K562 (cell line): ENCODE results near the gene GSK3B.
A peak's percentile ranks its signal among the peaks of the same experiment; 100 is the strongest.

Experiments used
- CBFA2T3 ChIP-seq: fragments of 450-650 bp; IDR thresholded peaks from 2 replicates; pipeline ENCODE4 v1.6.1; 2017
- MNT ChIP-seq, 2 experiments: fragments of 450-650 bp; conservative IDR thresholded peaks; 2 replicates each; pipeline ENCODE4 v1.6.1; 2017; ENCODE audit warnings: mild to moderate bottlenecking in 2 of 2, moderate library complexity in 2 of 2
- POU5F1 ChIP-seq: fragments of 150-350 bp; IDR thresholded peaks from 2 replicates; pipeline ENCODE4 v1.6.1; 2014; ENCODE audit warnings: borderline replicate concordance, low read length, low read depth, mild to moderate bottlenecking; ENCODE audit not compliant: partially characterized antibody
- TAL1 ChIP-seq: fragments of 450-650 bp; IDR thresholded peaks from 2 replicates; pipeline ENCODE4 v1.6.1; 2016; ENCODE audit warnings: mild to moderate bottlenecking

GRCh38 chr3:120022729-120023128 lies 71.5 kb downstream of the GSK3B start:
- TF ChIP-seq CBFA2T3 (peak; percentile 28; the same call in 1 of the 2 replicates), TAL1 (no peak), POU5F1 (no peak), MNT (conservative IDR thresholded peaks at IDR 0.05) (no peak)
